GM12872 (cell line): ENCODE data around the gene MLKL.
A peak's percentile ranks its signal among the peaks of the same experiment; 100 is the strongest.

Experiments used
- TF ChIP-seq, protein P1 (sequence below): IDR thresholded peaks from 3 replicates; pipeline ENCODE4 v1.5.1; 2011; ENCODE audit warnings: low read depth, mild to moderate bottlenecking, low read length, moderate library complexity; ENCODE audit not compliant: insufficient read depth

The MLKL gene

GRCh38 chr16:74720579-74720978, 19.9 kb upstream of the MLKL start:
- TF ChIP-seq, protein P1, sequence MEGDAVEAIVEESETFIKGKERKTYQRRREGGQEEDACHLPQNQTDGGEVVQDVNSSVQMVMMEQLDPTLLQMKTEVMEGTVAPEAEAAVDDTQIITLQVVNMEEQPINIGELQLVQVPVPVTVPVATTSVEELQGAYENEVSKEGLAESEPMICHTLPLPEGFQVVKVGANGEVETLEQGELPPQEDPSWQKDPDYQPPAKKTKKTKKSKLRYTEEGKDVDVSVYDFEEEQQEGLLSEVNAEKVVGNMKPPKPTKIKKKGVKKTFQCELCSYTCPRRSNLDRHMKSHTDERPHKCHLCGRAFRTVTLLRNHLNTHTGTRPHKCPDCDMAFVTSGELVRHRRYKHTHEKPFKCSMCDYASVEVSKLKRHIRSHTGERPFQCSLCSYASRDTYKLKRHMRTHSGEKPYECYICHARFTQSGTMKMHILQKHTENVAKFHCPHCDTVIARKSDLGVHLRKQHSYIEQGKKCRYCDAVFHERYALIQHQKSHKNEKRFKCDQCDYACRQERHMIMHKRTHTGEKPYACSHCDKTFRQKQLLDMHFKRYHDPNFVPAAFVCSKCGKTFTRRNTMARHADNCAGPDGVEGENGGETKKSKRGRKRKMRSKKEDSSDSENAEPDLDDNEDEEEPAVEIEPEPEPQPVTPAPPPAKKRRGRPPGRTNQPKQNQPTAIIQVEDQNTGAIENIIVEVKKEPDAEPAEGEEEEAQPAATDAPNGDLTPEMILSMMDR, result no peak

DNA sequence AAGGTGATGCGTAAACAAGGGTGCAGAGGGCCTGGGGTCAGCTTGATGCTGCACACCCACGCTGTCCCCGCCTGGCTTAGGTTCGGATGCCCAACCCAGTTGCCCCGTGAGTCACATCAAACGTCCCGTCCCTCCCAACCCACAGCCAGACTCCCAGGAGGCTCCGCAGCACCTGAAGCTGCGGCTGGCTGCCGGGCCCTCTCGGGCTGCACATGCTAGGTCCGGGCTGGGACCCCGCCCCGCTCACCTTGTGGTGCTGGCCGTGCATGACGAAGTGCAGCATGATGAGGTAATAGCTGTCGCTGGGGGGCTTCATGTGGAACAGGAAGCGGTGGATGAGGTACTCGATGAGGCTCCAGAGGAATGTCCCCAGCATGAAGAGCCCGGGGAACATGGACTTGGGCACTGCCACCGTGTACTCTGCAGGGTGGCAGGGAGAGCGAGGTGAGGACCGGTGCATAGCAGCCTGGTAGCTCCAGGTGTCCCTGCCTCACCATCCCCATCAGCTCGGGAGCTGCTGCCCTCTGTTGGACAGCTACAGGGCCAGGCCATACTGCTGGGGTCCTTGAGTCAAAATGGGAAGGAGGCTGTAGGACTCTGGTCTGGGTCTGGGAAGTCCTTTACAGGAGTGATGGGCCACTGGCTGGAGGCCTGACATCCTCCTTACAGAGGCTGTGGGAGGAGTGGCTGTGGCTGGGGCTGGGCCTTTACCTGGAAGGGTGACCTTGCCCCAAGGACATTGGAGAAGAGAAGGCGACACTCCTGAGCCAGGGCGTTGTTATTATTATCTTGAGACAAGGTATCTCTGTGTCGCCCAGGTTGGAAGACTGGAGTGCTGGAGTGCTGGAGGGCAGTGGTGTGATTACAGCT, 18.3 kb upstream of the MLKL start:
- TF ChIP-seq, protein P1, result peak; percentile 19; the same call in 1 of the 3 replicates

DNA sequence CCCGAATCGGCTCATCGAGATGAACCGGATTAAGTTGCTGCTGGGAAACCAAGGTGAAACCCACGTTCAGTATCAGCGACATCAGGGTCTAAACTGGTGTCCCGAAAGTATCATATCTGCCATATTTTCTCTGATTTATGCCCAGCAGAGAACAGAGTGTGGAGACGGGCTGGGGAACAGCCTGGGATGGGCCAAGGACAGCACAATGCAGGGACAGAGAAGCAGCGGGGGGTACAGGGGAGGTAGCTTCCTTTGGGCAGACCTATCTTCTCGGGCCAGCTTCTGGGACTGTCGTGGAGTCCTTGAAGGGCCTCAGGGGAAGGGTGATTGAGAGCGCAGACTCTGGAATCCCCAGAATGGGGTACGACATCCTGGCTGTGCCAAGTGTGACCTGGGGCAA, 17.5 kb upstream of the MLKL start:
- TF ChIP-seq, protein P1, result no peak

DNA sequence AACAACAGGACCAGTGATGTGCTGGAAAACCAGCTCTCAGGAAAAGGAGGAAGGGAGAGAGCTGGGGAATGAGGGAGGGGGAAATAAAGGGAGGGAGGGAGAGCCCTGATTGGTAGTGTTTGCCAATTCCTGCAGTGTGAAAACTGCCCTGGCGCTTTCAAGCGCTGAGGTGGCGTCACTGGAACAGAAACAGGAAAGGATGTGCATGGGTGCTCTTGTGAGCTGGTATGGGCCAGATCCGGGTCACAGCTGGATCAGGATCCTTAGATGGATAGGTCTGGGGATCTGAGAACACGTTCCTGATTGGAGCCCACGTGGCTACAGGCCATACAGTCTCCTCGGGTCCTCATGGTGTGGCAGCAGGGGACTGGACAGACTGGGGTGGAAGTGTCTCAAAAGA, 16.7 kb upstream of the MLKL start:
- TF ChIP-seq, protein P1, result no peak

- TF ChIP-seq, protein P1, result no peak
Observed at GRCh38 chr16:74716355-74716754, 15.7 kb upstream of the MLKL start.

DNA sequence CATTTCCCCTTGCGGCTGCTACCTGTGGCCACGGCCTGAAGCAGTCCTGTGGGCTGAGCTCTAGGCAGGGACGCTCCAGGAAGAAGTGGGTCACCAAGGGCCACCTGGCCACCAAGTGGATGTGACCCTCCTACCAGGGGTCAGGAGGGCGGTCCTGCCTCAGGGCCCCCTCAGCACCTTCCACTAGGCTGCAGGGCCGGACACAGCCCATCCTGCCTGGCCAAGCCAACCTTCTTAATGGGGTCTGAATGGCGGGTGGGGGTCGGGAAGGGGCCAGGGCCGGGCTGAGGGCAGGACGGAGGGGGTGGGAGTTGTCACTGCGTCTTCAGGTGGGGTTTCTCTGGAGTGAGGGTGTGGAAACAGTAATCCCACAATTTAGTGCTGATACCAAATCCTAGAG, 13.2 kb upstream of the MLKL start:
- TF ChIP-seq, protein P1, result no peak

GRCh38 chr16:74713325-74713724, 12.7 kb upstream of the MLKL start:
- TF ChIP-seq, protein P1, result no peak
